Measurements from ENCODE around the gene USP35. TPM values are rescaled to one million over a fixed set of nuclear protein-coding genes. Genes with fewer than 3 reads are reported as not detected.

Gene USP35
- total RNA-seq, 1 experiment from 2014 or later = 10.6 TPM

DNA sequence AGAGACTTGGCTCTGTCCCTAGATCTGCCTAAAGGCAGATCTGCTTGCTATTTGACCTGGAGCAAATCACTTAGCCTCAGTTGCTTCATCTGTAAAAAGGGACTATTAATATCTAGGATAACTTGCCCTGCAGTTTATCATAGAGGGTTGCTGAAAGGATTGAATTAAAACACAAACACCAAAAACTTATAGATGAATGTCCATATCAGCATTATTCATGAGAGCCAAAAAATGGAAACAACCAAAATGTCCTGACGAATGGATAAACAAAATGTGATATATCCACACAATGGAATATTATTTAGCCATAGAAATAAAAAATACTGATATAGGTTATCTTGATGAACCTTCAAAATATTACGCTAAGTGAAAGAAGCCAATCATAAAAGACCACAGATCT lies 67.2 kb downstream of the USP35 start:
- ChIA-PET CTCF (no interaction called here), POLR2A (no interaction called here)
- Mint-ChIP-seq H3K36me3 (no peaks in the 10 kb centered on the region), H3K4me3 (no peak overlapping the region), H3K27me3 (ENCODE audit: low read depth) (no peaks in the 10 kb centered on the region), H3K4me1 (peaks cover under 1% of the 10 kb centered on the region), H3K9me3 (no peaks in the 10 kb centered on the region), H3K27ac (no peak overlapping the region)
- DNase-seq (ENCODE audit: low spot score) (no peak), ATAC-seq (no peak)
- TF ChIP-seq, protein P1, sequence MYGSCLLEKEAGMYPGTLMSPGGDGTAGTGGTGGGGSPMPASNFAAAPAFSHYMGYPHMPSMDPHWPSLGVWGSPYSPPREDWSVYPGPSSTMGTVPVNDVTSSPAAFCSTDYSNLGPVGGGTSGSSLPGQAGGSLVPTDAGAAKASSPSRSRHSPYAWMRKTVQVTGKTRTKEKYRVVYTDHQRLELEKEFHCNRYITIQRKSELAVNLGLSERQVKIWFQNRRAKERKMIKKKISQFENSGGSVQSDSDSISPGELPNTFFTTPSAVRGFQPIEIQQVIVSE (CRISPR knock-in tag; IDR thresholded peaks at IDR 0.05; ENCODE audit: borderline replicate concordance) = no peak
- no peak for TF ChIP-seq TCF7 (CRISPR knock-in tag; IDR thresholded peaks at IDR 0.05; ENCODE audit: low read depth)
- TF ChIP-seq SOX15 (CRISPR knock-in tag; IDR thresholded peaks at IDR 0.05) = no peak
- TF ChIP-seq, protein P2, sequence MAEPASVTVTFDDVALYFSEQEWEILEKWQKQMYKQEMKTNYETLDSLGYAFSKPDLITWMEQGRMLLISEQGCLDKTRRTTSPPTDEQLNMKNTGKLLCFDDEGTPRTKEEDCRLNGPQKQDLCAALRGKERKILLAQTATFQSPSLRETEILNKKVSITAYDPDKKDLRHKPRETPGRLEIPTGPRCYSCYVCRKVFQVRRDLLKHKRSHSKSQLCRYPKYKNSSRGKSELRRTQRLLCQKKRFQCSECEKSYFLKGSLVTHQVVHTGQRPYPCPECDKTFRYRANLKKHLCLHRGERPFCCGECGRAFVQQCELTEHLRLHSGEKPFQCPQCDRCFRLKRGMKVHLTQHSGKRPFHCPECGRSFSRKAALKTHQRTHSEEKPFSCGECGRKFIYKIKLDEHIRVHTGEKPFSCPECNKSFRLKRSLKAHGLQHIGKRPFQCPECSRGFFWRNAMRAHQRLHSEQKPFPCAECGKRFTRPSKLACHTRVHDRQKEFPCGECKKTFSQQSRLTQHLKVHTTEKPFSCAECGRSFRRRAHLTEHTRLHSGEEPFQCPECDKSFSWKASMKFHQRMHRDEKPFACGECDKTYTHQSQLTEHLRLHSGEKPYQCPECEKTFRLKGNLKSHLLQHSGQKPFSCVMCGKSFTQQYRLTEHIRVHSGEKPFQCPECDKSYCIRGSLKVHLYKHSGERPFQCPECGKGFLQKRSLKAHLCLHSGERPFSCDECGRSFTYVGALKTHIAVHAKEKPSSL (CRISPR knock-in tag; conservative IDR thresholded peaks at IDR 0.05) = no peak
- TF ChIP-seq CREB1 (CRISPR knock-in tag; IDR thresholded peaks at IDR 0.05) = no peak
- TF ChIP-seq ZNF263 (CRISPR knock-in tag; IDR thresholded peaks at IDR 0.05; ENCODE audit: low read depth) = no peak
- no peak for TF ChIP-seq NFYB (CRISPR knock-in tag; conservative IDR thresholded peaks at IDR 0.05; ENCODE audit: low read depth)
- no peak for TF ChIP-seq IRF2 (CRISPR knock-in tag; IDR thresholded peaks at IDR 0.05; ENCODE audit: borderline replicate concordance, low read depth)
- TF ChIP-seq, protein P3, sequence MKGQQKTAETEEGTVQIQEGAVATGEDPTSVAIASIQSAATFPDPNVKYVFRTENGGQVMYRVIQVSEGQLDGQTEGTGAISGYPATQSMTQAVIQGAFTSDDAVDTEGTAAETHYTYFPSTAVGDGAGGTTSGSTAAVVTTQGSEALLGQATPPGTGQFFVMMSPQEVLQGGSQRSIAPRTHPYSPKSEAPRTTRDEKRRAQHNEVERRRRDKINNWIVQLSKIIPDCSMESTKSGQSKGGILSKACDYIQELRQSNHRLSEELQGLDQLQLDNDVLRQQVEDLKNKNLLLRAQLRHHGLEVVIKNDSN (CRISPR knock-in tag; IDR thresholded peaks at IDR 0.05) = no peak
- TF ChIP-seq, protein P4, sequence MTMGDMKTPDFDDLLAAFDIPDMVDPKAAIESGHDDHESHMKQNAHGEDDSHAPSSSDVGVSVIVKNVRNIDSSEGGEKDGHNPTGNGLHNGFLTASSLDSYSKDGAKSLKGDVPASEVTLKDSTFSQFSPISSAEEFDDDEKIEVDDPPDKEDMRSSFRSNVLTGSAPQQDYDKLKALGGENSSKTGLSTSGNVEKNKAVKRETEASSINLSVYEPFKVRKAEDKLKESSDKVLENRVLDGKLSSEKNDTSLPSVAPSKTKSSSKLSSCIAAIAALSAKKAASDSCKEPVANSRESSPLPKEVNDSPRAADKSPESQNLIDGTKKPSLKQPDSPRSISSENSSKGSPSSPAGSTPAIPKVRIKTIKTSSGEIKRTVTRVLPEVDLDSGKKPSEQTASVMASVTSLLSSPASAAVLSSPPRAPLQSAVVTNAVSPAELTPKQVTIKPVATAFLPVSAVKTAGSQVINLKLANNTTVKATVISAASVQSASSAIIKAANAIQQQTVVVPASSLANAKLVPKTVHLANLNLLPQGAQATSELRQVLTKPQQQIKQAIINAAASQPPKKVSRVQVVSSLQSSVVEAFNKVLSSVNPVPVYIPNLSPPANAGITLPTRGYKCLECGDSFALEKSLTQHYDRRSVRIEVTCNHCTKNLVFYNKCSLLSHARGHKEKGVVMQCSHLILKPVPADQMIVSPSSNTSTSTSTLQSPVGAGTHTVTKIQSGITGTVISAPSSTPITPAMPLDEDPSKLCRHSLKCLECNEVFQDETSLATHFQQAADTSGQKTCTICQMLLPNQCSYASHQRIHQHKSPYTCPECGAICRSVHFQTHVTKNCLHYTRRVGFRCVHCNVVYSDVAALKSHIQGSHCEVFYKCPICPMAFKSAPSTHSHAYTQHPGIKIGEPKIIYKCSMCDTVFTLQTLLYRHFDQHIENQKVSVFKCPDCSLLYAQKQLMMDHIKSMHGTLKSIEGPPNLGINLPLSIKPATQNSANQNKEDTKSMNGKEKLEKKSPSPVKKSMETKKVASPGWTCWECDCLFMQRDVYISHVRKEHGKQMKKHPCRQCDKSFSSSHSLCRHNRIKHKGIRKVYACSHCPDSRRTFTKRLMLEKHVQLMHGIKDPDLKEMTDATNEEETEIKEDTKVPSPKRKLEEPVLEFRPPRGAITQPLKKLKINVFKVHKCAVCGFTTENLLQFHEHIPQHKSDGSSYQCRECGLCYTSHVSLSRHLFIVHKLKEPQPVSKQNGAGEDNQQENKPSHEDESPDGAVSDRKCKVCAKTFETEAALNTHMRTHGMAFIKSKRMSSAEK (CRISPR knock-in tag; IDR thresholded peaks at IDR 0.05; ENCODE audit: borderline replicate concordance) = no peak
- no peak for TF ChIP-seq PRRX2 (CRISPR knock-in tag; IDR thresholded peaks at IDR 0.05)
- TF ChIP-seq, protein P5, sequence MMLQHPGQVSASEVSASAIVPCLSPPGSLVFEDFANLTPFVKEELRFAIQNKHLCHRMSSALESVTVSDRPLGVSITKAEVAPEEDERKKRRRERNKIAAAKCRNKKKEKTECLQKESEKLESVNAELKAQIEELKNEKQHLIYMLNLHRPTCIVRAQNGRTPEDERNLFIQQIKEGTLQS (CRISPR knock-in tag; conservative IDR thresholded peaks at IDR 0.05) = no peak
- no peak for TF ChIP-seq KAT7 (CRISPR knock-in tag; IDR thresholded peaks at IDR 0.05; ENCODE audit: borderline replicate concordance)
- TF ChIP-seq, protein P6, sequence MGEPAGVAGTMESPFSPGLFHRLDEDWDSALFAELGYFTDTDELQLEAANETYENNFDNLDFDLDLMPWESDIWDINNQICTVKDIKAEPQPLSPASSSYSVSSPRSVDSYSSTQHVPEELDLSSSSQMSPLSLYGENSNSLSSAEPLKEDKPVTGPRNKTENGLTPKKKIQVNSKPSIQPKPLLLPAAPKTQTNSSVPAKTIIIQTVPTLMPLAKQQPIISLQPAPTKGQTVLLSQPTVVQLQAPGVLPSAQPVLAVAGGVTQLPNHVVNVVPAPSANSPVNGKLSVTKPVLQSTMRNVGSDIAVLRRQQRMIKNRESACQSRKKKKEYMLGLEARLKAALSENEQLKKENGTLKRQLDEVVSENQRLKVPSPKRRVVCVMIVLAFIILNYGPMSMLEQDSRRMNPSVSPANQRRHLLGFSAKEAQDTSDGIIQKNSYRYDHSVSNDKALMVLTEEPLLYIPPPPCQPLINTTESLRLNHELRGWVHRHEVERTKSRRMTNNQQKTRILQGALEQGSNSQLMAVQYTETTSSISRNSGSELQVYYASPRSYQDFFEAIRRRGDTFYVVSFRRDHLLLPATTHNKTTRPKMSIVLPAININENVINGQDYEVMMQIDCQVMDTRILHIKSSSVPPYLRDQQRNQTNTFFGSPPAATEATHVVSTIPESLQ (CRISPR knock-in tag; IDR thresholded peaks at IDR 0.05) = no peak

DNA sequence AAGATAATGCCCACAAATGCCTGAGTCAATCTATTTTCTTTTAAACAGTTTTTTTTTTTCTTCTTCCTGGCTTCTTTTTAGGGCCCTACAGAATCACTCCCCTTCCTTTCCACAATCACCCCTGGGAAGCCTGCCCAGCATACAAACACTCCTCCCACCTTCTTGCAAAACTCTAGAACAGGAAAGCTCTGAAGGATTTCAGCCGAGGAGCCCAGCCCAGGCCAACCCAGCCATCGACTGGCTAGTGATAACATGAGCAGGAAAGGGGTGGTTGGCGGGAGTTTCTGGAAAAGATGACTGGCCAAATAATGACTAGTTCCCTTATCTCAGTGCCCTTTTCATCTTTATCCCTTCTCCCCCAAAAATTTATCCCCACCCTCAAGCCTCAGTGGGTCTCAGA lies 68.2 kb downstream of the USP35 start:
- no peak overlapping the region for H3K4me3 Mint-ChIP-seq
- no peak overlapping the region for H3K27ac Mint-ChIP-seq
- ATAC-seq = peak; percentile 41; the same call in 1 of the 2 replicates
- H3K36me3 Mint-ChIP-seq = no peaks in the 10 kb centered on the region
- CTCF ChIA-PET = interaction anchor here (0.6 to 1.8 kb wide), 2 partner anchors 160 to 204 kb away, joined by 4 read pairs; no protein-coding TSS in a partner anchor
- H3K27me3 Mint-ChIP-seq (ENCODE audit: low read depth) = no peaks in the 10 kb centered on the region
- H3K9me3 Mint-ChIP-seq = no peaks in the 10 kb centered on the region
- peaks cover 11% of the 10 kb centered on the region for H3K4me1 Mint-ChIP-seq
- DNase-seq (ENCODE audit: low spot score) = no peak
- TF ChIP-seq, protein P7, sequence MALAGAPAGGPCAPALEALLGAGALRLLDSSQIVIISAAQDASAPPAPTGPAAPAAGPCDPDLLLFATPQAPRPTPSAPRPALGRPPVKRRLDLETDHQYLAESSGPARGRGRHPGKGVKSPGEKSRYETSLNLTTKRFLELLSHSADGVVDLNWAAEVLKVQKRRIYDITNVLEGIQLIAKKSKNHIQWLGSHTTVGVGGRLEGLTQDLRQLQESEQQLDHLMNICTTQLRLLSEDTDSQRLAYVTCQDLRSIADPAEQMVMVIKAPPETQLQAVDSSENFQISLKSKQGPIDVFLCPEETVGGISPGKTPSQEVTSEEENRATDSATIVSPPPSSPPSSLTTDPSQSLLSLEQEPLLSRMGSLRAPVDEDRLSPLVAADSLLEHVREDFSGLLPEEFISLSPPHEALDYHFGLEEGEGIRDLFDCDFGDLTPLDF (CRISPR knock-in tag; IDR thresholded peaks at IDR 0.05) = no peak
- TF ChIP-seq, protein P1 (CRISPR knock-in tag; IDR thresholded peaks at IDR 0.05; ENCODE audit: borderline replicate concordance) = no peak
- POLR2A ChIA-PET = no interaction called here
